ENCODE measurements around the gene DUSP22. TPM values are rescaled to one million over a fixed set of nuclear protein-coding genes. Genes with fewer than 3 reads are reported as not detected.
A peak's percentile ranks its signal among the peaks of the same experiment; 100 is the strongest.
"Not testable (repeated sequence)": the region's sequence is repeated elsewhere in the genome, so short reads cannot be mapped to it uniquely, and the experiment has no call there.

The DUSP22 gene
- total and polyA plus RNA-seq, 4 donors, result 23.0 to 65.8 (median 49.3) TPM

- no peaks in the 10 kb centered on the region for H3K4me1 ChIP-seq (ENCODE audit: control insufficient read depth in 1 of 2, insufficient read depth in 2 of 2, low read length in 2 of 2)
- no peak overlapping the region for H3K4me3 ChIP-seq (ENCODE audit: low read length in 2 of 2)
- intact Hi-C loops (cut with DNase I), result no loop called here
- H3K9me3 ChIP-seq (ENCODE audit: control insufficient read depth, low read length), result no peaks in the 10 kb centered on the region
- ATAC-seq (ENCODE audit: low FRiP score) (no peak), DNase-seq (peak in 1 of 2 donors; percentile 33)
- no peaks in the 10 kb centered on the region for H3K36me3 ChIP-seq (ENCODE audit: control insufficient read depth in 1 of 2, insufficient read depth in 2 of 2, low read length in 1 of 2)
- 70 to 76% methylated on average over 14 of the region's 14 CpGs for WGBS, 2 donors
- H3K27ac ChIP-seq (ENCODE audit: low read depth in 1 of 2, low read length in 2 of 2), result no peak overlapping the region
- no peaks in the 10 kb centered on the region for H3K27me3 ChIP-seq (ENCODE audit: control insufficient read depth in 1 of 2, insufficient read depth in 2 of 2, low read length in 1 of 2)
These were observed 30.1 kb downstream of the DUSP22 start for GRCh38 chr6:322259-322930.

GRCh38 chr6:322940-323729, 30.8 kb downstream of the DUSP22 start:
- no peaks in the 10 kb centered on the region for H3K9me3 ChIP-seq (ENCODE audit: control insufficient read depth, low read length)
- no peaks in the 10 kb centered on the region for H3K36me3 ChIP-seq (ENCODE audit: control insufficient read depth in 1 of 2, insufficient read depth in 2 of 2, low read length in 1 of 2)
- no peaks in the 10 kb centered on the region for H3K27me3 ChIP-seq (ENCODE audit: control insufficient read depth in 1 of 2, insufficient read depth in 2 of 2, low read length in 1 of 2)
- no peaks in the 10 kb centered on the region for H3K4me1 ChIP-seq (ENCODE audit: control insufficient read depth in 1 of 2, insufficient read depth in 2 of 2, low read length in 2 of 2)
- ATAC-seq (ENCODE audit: low FRiP score), result no peak
- no peak overlapping the region for H3K27ac ChIP-seq (ENCODE audit: low read depth in 1 of 2, low read length in 2 of 2)
- intact Hi-C loops (cut with DNase I), result no loop called here
- WGBS, 2 donors, result 67 to 73% methylated on average over 12 of the region's 12 CpGs
- DNase-seq, result peak in 1 of 2 donors; percentile 29
- no peak overlapping the region for H3K4me3 ChIP-seq (ENCODE audit: low read length in 2 of 2)

- intact Hi-C loops (cut with DNase I), result no loop called here
- Histone ChIP-seq H3K4me1 (ENCODE audit: control insufficient read depth in 1 of 2, insufficient read depth in 2 of 2, low read length in 2 of 2) (peaks cover 0 to 2% of the 10 kb centered on the region in 2 donors), H3K36me3 (ENCODE audit: control insufficient read depth in 1 of 2, insufficient read depth in 2 of 2, low read length in 1 of 2) (no peaks in the 10 kb centered on the region), H3K4me3 (ENCODE audit: low read length in 2 of 2) (no peak overlapping the region), H3K27me3 (ENCODE audit: control insufficient read depth in 1 of 2, insufficient read depth in 2 of 2, low read length in 1 of 2) (no peaks in the 10 kb centered on the region), H3K27ac (ENCODE audit: low read depth in 1 of 2, low read length in 2 of 2) (no peak overlapping the region), H3K9me3 (ENCODE audit: control insufficient read depth, low read length) (no peaks in the 10 kb centered on the region)
- WGBS, 2 donors, result 72 to 77% methylated on average over 4 of the region's 4 CpGs
- DNase-seq (no peak), ATAC-seq (ENCODE audit: low FRiP score) (no peak)
These were observed 31.4 kb downstream of the DUSP22 start for GRCh38 chr6:323730-324088.

- Histone ChIP-seq H3K27ac (ENCODE audit: low read depth in 1 of 2, low read length in 2 of 2) (no peak overlapping the region), H3K4me1 (ENCODE audit: control insufficient read depth in 1 of 2, insufficient read depth in 2 of 2, low read length in 2 of 2) (peaks cover 0 to 2% of the 10 kb centered on the region in 2 donors), H3K27me3 (ENCODE audit: control insufficient read depth in 1 of 2, insufficient read depth in 2 of 2, low read length in 1 of 2) (no peaks in the 10 kb centered on the region), H3K36me3 (ENCODE audit: control insufficient read depth in 1 of 2, insufficient read depth in 2 of 2, low read length in 1 of 2) (no peaks in the 10 kb centered on the region), H3K4me3 (ENCODE audit: low read length in 2 of 2) (no peak overlapping the region), H3K9me3 (ENCODE audit: control insufficient read depth, low read length) (no peaks in the 10 kb centered on the region)
- intact Hi-C loops (cut with DNase I), result no loop called here
- DNase-seq (peak; percentile 55 to 69), ATAC-seq (ENCODE audit: low FRiP score) (no peak)
- 85 to 87% methylated on average over 19 of the region's 19 CpGs for WGBS, 2 donors
These were observed 31.9 kb downstream of the DUSP22 start for GRCh38 chr6:324116-324728.

- no peak for ATAC-seq (ENCODE audit: low FRiP score)
- no peak overlapping the region for H3K27ac ChIP-seq (ENCODE audit: low read depth in 1 of 2, low read length in 2 of 2)
- no peaks in the 10 kb centered on the region for H3K27me3 ChIP-seq (ENCODE audit: control insufficient read depth in 1 of 2, insufficient read depth in 2 of 2, low read length in 1 of 2)
- H3K4me1 ChIP-seq (ENCODE audit: control insufficient read depth in 1 of 2, insufficient read depth in 2 of 2, low read length in 2 of 2), result peaks cover 0 to 2% of the 10 kb centered on the region in 2 donors
- H3K9me3 ChIP-seq (ENCODE audit: control insufficient read depth, low read length), result no peaks in the 10 kb centered on the region
- intact Hi-C loops (cut with DNase I), result no loop called here
- H3K4me3 ChIP-seq (ENCODE audit: low read length in 2 of 2), result no peak overlapping the region
- WGBS, 2 donors, result 84 to 88% methylated on average over 11 of the region's 11 CpGs
- DNase-seq, result peak; percentile 50 to 75
- no peaks in the 10 kb centered on the region for H3K36me3 ChIP-seq (ENCODE audit: control insufficient read depth in 1 of 2, insufficient read depth in 2 of 2, low read length in 1 of 2)
These were observed 32.4 kb downstream of the DUSP22 start for GRCh38 chr6:324729-325125.

GRCh38 chr6:325161-325860, 33.0 kb downstream of the DUSP22 start:
- H3K27me3 ChIP-seq (ENCODE audit: control insufficient read depth in 1 of 2, insufficient read depth in 2 of 2, low read length in 1 of 2); H3K4me1 ChIP-seq (ENCODE audit: control insufficient read depth in 1 of 2, insufficient read depth in 2 of 2, low read length in 2 of 2); H3K27ac ChIP-seq (ENCODE audit: low read depth in 1 of 2, low read length in 2 of 2); H3K4me3 ChIP-seq (ENCODE audit: low read length in 2 of 2); intact Hi-C loops (cut with DNase I); H3K9me3 ChIP-seq (ENCODE audit: control insufficient read depth, low read length); H3K36me3 ChIP-seq (ENCODE audit: control insufficient read depth in 1 of 2, insufficient read depth in 2 of 2, low read length in 1 of 2); ATAC-seq (ENCODE audit: low FRiP score): not testable (repeated sequence)
- DNase-seq, result peak in 1 of 2 donors; percentile 20
- WGBS, 2 donors, result 88% methylated on average over 15 to 16 of the region's 16 CpGs

GRCh38 chr6:326066-326465, 33.8 kb downstream of the DUSP22 start:
- H3K36me3 ChIP-seq (ENCODE audit: control insufficient read depth in 1 of 2, insufficient read depth in 2 of 2, low read length in 1 of 2); intact Hi-C loops (cut with DNase I); H3K9me3 ChIP-seq (ENCODE audit: control insufficient read depth, low read length); H3K4me1 ChIP-seq (ENCODE audit: control insufficient read depth in 1 of 2, insufficient read depth in 2 of 2, low read length in 2 of 2); H3K27me3 ChIP-seq (ENCODE audit: control insufficient read depth in 1 of 2, insufficient read depth in 2 of 2, low read length in 1 of 2); H3K27ac ChIP-seq (ENCODE audit: low read depth in 1 of 2, low read length in 2 of 2); ATAC-seq (ENCODE audit: low FRiP score); H3K4me3 ChIP-seq (ENCODE audit: low read length in 2 of 2): not testable (repeated sequence)
- peak in 1 of 2 donors; percentile 23 for DNase-seq
- WGBS, 2 donors, result 70 to 72% methylated on average over 9 of the region's 9 CpGs

GRCh38 chr6:326896-327537, 34.7 kb downstream of the DUSP22 start:
- H3K27ac ChIP-seq (ENCODE audit: low read depth in 1 of 2, low read length in 2 of 2), result no peak overlapping the region
- no peak overlapping the region for H3K4me3 ChIP-seq (ENCODE audit: low read length in 2 of 2)
- ATAC-seq (ENCODE audit: low FRiP score) (no peak), DNase-seq (peak in 1 of 2 donors; percentile 49)
- no peaks in the 10 kb centered on the region for H3K36me3 ChIP-seq (ENCODE audit: control insufficient read depth in 1 of 2, insufficient read depth in 2 of 2, low read length in 1 of 2)
- 87 to 90% methylated on average over 13 of the region's 13 CpGs for WGBS, 2 donors
- intact Hi-C loops (cut with DNase I), result no loop called here
- peaks cover 0 to 2% of the 10 kb centered on the region in 2 donors for H3K4me1 ChIP-seq (ENCODE audit: control insufficient read depth in 1 of 2, insufficient read depth in 2 of 2, low read length in 2 of 2)
- H3K9me3 ChIP-seq (ENCODE audit: control insufficient read depth, low read length), result no peaks in the 10 kb centered on the region
- no peaks in the 10 kb centered on the region for H3K27me3 ChIP-seq (ENCODE audit: control insufficient read depth in 1 of 2, insufficient read depth in 2 of 2, low read length in 1 of 2)
